Activated CD8-positive, alpha-beta memory T cell treated with anti-CD3 and anti-CD28 coated beads for 24 hours (primary cell): ENCODE data around the gene CTTNBP2NL.
"Not testable (repeated sequence)": the region's sequence is repeated elsewhere in the genome, so short reads cannot be mapped to it uniquely, and the experiment has no call there.

Experiments used
- DNase-seq: peaks from one replicate; pipeline ENCODE4 v3.0.0-alpha.2; 2020

Gene CTTNBP2NL

DNA sequence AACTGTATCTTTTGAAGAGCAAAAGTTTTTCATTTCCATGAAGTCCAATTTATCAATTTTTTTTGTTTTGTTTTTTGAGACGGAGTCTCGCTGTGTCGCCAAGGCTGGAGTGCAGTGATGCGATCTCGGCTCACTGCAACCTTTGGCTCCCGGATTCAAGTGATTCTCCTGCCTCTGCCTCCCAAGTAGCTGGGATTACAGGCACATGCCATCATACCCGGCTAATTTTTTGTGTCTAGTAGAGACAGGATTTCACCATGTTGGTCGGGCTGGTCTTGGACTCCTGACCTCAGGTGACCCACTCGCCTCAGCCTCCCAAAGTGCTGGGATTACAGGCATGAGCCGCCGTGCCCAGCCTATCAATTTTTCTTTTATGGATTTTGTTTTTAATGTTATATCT, 27.7 kb downstream of the CTTNBP2NL start:
- DNase-seq = not testable (repeated sequence)

DNA sequence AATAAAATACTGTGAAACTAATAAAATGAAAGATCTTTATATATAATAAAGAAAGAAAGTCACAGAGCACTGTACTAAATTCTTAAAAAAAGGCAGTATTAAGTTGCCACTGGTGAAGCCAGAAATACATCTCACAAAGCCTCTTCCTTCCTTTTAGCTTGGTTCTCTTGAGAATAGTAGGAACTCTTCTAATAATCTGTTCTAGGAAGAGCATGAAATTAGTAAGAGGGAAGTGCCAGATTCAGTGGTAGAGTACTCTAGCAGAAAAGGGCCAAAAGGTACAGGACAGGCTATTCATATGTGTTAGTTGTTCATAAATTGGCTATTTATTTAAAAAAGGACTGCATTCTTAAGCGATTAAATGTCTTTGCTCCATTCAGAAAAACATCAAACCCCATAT, 33.7 kb downstream of the CTTNBP2NL start:
- DNase-seq = no peak

DNA sequence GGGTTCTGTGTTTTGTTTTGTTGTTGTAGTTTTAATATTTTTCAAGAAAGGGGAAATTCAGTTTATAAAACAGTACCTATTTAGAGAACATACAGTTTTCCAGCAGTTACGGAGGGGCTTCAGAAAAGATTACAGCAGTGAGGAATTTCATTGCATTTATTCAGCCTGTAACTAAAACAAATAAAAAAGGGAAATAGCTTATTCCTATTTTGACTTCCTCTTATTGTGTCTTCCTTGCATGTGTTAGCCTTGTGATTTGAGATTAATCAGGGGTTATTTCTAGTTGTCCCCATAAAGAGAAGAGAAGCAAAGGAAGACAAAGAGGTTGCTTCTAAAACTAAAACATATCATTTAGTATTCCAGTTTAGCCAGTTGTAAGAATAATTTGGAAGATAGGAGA, 35.0 kb downstream of the CTTNBP2NL start:
- DNase-seq = no peak

DNA sequence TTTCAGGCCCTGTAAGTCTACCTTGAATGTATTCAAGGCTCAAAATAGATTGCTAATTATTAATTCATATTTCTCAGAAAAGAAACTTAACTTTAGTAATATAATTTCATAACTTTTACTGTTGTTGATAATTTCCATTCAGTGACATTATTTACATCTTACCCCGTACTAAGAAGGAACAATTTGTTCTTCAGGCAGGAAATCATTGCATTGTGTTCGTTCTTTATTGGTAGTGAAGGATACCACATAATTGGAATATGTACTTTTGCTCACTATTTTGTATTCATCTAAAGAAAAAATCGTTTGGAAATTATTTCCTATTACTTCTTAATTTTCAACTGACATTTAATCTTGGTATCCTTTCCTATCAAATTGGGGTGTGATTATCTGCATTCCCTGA, 39.4 kb downstream of the CTTNBP2NL start:
- DNase-seq = no peak

DNA sequence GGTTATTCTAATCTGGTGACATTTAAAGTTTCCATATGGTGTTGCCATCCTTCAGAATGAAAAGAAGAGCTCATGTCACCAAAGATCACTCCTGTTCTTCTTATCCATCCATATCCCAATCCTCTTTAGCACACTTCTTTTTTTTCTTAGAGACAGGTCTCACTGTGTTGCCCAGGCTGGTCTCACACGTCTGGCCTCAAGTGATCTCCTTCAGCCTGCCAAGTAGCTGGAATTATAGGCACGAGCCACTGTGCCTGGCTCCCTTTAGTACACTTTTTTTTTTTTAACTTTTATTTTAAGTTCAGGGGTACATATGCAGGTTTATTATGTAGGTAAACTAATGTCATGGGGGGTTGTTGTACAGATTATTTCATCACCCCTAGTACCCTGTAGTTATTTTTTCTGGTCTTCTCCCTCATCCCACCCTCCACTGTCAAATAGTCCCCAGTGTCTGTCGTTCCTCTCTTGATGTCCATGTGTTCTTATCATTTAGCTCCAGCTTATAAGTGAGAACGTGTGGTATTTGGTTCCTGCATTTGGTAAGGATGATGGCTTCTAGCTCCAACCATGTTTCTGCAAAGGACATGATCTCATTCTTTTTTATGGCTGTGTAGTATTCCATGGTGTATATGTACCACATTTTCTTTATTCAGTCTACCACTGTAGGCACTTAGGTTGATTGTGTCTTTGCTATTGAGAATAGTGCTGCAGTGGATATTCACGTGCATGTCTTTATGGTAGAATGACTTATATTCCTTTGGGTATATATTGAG, 40.6 kb downstream of the CTTNBP2NL start:
- DNase-seq = no peak

DNA sequence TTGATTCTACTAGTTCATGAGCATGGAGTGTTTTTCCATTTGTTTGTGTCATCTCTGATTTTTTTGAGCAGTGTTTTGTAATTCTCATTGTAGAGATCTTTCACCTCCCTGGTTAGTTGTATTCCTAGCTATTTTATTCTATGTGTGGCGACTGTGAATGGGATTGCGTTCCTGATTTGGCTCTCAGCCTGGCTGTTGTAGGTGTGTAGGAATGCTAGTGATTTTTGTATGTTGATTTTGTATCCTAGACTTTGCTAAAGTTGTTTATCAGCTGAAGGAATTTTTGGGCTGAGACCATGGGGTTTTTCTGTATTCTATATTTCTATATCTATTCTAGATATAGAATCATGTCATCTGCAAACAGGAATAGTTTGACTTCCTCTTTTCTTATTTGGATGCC, 42.1 kb downstream of the CTTNBP2NL start:
- DNase-seq = not testable (repeated sequence)

DNA sequence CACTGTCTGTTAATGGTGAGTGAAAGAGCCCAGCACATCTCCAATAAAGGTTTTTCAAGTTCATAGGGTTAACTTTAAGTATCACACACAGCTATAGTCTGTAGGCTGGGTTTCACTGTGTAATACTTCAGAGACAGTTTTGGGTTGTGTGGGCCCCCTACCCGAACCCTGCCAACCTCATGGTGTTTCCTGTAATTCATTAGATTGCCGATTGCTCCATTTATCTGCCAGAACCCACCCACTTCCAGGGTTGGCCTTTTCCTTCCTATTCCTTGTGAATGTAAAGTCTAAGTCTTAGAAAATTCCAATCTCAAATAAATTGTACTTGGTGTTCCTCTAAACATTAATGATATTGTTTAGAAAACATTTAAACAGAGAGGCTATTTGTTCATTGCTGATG, 43.6 kb downstream of the CTTNBP2NL start:
- DNase-seq = no peak

DNA sequence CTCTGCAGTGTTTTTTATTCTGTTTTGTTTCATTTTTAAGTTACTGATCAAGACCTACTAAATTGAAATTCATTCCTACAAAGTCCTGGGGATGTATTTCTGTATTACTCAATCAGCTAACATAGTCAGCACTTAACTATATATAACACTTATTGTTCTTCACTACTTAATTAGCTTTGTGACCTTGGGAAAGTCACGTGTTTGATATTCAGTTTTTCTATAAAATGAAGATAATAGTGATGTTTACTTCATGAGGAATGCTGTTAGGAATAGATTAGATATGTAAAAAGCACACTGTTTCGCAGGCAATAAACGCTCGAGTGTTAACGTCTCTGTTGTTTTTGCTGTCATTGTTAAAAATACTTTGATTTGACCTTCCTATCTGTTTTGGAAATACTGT, 44.6 kb downstream of the CTTNBP2NL start:
- no peak for DNase-seq

DNA sequence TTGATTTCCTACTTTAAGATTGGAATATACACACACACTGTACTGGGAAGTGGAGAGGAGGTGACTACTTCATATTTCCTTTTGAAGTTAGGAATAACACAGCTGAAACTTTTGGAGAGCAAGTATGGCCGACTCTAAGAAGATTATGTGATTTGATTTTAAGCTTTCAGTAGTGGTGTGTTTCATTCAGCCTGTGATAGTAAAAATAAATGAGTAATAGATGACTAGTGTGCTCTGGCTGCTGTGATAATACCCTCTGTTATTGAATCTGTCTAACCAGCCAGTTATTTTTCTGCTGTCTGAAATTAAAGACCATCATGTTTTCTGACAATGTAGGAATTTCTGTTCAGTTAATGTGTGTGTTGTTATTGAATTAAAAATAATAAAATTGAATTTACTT, 48.3 kb downstream of the CTTNBP2NL start:
- no peak for DNase-seq

DNA sequence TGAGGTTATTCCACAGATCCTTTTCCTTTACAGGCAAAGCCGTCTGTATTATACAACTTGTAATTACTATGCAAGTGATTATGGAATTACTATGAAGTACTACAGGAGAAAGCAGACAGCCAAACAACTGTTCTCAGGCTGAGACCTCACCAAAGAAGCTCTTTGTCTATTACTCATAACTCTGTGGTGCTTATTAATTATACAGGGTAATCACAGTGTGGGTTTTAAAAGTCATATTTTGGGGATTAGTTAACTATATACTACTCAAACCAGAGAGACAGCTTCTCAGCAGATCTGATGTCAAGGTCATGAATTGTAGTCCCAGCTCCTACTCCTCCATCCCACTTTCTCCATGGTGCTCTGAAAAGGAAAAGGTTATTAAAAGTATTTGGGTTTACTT, 49.6 kb downstream of the CTTNBP2NL start:
- no peak for DNase-seq

DNA sequence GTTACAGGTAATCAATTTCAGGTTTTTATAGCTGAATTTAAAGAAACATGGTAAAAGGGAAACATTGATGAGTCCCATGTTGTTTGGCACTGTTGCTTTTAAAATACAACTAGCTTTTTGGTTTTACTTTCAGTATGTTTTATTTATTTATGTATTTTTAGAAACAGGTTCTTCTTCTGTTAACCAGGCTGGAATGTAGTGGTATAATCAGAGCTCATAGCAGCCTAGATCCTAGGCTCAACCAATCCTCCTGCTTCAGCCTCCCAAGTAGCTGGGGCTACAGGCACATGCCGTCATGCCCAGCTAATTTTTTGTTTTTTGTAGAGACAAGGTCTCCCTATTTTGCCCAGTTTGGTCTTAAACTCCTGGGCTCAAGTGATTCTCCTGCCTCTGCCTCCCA, 50.4 kb downstream of the CTTNBP2NL start:
- DNase-seq = no peak

DNA sequence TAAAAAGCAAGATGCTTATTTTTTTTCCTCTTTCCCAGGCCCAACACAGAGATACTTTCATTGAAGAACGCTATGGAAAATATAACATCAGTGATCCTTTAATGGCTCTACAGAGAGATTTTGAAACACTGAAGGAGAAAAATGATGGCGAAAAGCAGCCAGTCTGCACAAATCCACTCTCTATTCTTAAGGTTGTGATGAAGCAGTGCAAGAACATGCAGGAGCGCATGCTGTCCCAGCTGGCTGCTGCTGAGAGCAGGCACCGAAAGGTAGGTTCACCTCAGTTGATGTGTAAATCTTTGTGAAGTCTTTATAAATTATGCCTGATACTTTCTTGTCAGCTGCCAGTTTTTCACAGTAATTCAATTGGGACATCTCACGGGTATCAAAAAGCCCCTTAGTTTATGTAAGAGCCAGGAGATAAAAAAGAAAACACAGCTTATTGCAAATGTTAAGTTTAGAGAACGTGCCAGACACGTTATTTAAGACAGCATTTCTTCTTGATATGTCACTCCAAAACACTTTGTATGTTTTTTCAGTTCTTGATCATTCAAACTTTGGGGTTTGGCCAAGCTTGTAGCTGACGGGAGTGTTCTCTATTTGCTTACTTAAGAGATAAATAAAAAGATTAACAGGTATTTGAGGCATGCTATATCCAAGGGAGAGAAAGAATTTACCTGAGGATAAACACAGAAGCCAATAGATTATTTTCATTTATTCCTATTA, 53.1 kb downstream of the CTTNBP2NL start:
- no peak for DNase-seq

DNA sequence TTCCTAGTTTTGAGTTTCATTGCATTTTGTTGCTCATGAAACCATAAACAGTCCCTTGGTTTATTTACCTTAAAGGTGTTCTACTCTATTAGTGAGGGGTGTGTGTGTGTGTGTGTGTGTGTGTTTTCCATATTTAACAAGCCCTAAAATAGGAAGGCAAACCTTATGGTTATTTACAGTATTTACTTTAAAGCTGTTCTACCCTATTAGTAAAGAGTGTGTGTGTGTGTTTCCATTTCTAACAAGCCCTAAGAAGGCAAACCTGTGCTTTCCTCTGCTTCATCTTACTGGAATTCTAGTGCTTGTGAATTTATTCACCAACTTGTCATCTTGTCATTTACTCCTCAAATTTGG, 53.6 kb downstream of the CTTNBP2NL start:
- no peak for DNase-seq

DNA sequence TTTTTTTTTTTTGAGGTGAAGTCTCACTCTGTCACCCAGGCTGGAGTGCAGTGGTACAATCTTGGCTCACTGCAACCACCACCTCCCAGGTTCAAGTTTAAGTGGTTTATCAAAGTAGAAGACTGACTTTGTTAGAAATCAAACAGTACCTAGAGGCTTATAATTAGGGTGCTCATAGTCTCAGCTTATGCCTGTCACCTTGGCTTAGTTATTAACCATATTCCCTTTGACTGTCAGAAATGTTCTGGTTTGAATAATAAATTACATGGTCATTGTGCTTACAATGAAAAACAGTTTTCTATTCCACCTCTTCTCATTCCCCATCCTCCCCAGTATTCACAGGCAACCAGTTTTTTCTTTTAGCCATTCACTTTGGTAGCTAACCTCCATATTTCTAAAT, 54.8 kb downstream of the CTTNBP2NL start:
- no peak for DNase-seq

DNA sequence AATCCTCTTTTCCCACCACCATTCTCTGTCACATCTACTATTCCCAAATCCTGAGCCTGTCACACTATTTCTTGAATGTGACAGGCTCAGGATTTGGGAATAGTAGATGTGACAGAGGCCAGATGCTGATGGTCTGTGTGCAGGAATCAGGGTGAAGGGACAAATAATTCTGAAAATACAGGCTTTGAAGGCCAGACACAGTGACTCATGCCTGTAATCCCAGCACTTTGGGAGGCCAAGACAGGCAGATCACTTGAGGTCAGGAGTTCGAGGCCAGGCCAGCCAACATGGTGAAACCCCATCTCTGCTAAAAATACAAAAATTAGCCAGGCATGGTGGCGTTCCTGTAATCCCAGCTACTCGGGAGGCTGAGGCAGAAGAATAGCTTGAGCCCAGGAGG, 55.3 kb downstream of the CTTNBP2NL start:
- not testable (repeated sequence) for DNase-seq

DNA sequence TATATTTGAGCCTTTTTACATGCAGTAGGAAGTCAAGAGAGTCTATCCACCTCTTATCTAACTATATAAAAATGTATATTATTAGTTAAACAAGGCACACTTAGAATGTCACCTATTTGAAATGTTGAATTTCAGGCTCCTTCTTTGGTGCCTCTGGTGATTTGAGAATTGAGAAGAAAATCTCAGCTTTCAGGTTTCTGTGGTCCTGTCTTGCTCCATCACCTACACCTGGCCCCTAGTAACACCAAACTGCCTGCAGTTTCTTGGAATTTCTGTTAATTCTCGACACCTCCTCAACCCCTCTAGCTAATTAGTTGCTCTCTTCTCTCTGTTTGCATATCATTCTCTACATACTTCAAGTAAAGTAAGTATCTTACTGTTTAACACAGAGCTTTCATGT, 57.9 kb downstream of the CTTNBP2NL start:
- DNase-seq = no peak

DNA sequence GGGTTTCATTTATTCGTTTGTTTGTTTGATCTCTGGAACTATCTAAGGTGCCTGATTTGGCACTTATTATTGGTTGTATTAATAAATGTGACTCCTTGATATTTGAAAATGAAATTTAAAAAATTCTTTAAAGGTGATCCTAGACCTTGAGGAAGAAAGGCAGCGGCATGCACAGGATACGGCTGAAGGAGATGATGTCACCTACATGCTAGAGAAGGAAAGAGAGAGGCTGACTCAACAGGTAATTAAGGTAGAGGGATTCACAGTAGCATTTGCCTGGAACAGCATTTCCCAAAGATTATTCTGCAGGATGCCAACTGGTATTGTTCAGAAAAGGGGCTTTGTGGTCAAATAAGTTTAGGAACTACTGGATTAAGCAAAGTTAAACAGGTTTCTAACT, 58.3 kb downstream of the CTTNBP2NL start:
- DNase-seq = no peak

DNA sequence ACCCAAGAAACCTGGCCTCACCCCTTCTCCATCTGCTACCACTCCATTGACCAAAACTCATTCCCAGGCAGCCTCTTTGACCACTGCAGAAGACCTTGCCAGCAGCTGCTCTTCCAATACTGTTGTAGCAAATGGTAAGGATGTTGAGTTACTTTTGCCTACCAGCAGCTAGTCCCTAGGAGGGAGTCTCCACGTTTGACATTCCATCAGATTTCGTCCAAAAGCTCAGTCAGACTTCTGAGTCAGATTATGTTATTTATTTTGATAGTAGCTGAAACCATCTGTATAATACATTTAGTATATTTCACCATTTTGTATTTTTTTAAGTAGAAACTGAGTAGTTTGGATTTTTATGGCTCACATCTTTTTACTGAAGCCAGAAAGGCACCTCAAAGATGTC, 61.2 kb downstream of the CTTNBP2NL start:
- no peak for DNase-seq

DNA sequence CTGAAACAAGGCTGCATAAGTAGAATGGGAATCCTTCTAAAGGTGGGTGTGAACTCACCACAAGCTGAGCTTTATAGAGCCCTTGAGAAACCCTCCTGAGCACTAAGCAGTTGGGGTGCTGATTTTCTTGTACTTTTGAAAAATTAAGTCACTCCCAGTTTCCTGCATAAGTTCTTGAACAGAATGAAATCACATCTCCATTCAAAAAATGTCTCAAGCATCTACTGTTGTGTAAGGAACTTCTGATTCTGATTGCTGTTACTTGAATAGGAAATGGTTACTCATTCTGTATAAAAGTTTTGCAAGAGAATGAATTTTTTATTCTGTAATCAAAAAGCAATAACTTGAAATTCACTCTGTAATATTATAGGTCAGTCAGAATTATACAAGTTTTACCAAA, 61.9 kb downstream of the CTTNBP2NL start:
- DNase-seq = no peak

DNA sequence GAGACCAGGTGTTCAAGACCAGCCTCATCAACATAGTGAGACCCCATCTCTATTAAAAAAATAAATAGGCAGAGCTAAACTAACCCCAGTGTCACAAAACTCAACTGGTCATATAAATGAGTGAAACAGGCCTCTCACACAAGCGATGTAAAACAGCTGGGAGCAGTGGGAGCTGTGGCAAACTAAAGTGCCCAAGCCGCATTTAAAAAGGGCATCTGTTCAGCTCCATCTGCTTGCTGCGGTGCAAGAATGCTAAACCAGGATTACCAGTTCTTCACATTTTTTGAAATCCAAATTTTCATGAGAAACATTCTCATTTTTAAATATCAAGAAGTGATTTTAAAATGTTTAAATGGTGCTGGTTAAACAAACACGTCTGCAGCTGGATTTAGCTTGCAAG, 62.7 kb downstream of the CTTNBP2NL start:
- no peak for DNase-seq

DNA sequence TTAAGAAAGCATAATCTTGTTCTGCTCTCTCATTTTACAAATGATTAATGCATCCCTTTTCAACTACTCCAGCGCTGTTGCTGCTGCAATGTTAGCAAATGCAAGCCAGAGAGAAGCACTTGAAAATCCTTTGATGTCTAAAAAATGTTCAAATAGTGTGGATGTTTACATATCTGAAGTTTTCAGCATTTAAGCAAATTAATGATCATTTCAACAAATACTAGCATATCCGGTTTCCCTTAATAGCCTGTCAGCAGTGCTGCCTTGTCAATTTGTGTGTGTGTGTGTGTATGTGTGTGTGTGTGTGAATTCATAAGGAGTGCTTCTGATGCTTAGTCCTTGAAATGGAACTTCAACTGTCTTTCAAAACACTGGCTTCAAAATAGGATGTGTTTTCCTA, 64.6 kb downstream of the CTTNBP2NL start:
- no peak for DNase-seq

DNA sequence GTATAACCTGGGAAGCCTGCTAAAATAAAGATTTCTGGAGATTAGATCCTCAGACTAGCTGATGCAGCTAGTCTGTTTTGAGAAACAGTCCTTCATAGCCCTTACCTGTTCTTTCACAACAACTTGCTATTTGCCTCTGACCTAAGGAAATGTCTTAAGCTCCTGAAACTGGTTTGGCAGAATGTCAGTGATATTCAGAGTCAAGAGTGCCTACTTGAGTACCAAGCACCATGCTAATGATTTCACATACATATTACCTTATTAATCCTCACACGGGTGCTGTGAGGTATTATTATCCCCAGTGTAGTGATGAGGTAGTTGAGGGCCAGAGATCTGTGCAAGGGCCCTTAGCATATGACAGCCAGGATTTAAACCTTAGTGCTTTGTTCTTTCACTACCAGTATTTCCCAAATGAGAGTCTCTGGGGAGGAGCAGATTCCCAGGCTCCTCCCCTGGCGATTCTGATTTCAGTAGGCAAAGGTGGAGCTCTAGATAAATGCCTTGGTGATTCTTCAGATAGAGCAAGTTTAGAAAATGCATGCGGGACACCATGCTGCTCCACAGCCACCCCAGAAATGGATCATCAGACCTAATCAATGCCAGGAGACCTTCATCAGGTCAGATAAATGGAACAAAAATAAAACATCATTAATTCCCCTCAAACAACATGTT, 65.3 kb downstream of the CTTNBP2NL start:
- no peak for DNase-seq

DNA sequence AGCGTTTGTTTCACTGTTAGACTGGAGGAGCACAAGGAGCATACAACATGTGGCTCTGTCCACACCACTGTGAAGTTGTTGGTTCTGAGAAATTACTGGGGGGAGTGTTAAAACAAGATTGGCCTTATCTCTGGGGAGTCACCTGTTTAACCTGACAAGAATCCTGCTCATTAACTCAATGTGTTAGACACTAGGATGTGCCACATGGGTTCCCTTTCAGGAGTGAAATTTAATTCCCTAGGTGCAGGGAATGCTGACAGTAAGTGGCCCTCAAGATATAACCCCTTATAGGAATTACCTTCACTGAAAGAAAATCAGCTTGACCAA, 66.9 kb downstream of the CTTNBP2NL start:
- DNase-seq = no peak

DNA sequence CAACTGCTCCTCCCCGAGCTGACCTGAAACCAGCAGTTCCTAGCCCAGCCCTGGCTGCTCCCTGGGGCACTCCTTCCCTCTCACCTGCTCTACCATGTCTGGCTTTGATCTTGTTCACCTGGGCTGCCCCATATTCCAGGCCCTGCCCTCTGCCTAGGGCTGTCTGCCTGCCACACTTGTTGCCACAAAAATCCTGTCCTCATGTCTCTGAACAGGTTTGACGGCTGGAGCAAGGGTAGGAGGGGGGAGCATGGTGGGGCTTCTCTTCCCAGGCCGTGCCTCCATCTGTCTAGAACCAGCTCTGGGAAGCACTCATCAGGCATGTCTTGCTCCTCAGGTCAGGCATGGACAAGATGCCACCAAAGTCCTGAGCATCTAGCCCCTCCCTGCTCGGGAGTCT, 68.5 kb downstream of the CTTNBP2NL start:
- no peak for DNase-seq
